DLD1 (cell line): ENCODE results near the gene ZBTB16.

ENCODE experiments used
- in situ Hi-C: cut with HindIII; loops from 2 replicates; pipeline ENCODE4 v1.10.0; 2017; ENCODE audit warnings: low sequenced_read_pairs

The ZBTB16 gene

DNA sequence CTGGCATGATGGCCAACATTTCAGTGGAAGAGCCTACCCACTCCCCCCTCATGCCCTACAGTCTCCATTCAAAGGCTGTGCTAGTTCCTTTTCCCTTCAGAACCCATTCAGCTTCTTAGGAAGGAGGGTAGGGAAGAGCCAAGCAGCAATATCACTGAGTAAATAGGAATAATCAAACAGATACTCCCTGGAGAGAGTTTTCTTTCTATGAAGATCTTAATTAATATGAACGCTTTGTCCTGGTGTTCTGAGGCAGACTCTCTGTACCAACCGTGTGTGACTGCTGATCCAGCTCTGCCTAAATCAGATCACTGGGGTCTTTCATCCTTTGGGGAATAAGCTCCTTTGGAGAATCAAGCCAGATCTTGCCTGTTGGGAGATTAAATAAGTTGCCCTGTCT is 161.5 kb downstream of the ZBTB16 start:
- in situ Hi-C loops: no loop called here

DNA sequence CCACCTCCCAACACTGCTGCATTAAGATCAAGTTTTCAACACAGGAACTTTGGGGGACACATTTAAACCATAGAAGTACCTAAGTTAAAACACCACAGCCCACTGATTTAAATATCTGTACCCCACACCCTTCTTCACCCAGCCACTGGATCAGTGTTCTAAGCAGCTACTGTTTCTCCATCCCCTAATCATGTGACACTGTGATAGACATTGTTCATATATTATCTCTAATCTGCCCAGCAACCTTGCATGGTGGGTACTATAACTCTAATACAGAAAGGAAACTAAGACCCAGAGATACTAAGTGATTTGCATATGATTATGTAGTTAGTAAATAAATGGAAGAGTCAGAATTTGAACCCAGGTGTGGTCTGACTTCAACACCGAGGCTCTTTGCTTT is 166.2 kb downstream of the ZBTB16 start:
- in situ Hi-C loops: no loop called here

GRCh38 chr11:114226356-114226755 is 166.8 kb downstream of the ZBTB16 start:
- in situ Hi-C loops: no loop called here

- in situ Hi-C loops: no loop called here
Measured at GRCh38 chr11:114228435-114229411, 169.2 kb downstream of the ZBTB16 start.

GRCh38 chr11:114230031-114230704 is 170.7 kb downstream of the ZBTB16 start:
- in situ Hi-C loops: no loop called here

DNA sequence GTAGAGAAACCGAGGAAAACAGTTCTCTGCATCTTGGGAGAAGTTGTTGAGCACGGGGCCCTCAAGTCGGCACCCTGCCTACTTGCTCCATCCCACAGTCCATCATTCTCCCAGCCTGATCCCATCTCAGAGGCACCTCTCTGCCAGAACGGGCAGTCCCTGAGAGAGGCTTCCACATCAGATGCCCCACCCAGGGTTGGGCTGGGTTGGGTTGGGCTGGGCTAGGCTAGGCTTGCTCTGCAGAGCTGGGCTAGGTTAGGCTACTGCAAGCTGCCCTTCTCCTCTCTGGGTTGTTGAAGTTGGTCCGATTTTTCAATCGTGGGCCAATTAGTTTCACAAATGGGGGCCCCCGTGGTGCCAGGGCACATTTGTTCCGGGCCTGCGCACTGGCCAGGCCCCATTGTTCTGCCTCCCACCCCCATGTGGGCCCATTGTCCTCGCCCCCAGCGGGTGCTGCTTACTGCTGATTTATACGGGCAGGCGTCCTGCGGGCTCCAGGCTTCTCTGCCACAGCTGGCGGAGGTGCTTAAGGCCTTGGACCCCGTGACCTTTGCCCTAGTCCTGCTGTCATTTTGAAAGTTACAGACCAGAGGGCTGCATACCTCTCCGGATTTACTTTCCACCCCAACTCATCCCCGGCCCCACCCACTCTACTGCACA is 173.0 kb downstream of the ZBTB16 start:
- in situ Hi-C loops: no loop called here

DNA sequence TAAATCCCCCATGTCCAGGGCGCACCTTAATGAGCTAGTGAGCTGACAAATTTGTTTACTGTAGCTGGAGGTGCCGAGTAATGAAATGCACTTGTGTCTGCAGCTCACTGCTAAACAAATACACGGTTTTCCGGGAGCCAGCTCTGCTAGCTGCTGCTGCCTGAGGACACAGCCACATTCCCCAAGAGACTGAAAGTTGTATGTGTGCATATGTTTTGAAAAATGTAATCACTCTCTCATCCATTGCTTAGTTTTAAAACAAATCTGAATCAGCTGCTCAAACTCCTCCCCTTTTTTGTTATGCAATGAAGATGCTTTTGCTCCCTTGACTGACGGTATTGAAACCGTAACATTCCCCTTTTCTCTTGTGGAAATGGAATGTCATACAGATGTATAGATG is 174.2 kb downstream of the ZBTB16 start:
- in situ Hi-C loops: no loop called here

DNA sequence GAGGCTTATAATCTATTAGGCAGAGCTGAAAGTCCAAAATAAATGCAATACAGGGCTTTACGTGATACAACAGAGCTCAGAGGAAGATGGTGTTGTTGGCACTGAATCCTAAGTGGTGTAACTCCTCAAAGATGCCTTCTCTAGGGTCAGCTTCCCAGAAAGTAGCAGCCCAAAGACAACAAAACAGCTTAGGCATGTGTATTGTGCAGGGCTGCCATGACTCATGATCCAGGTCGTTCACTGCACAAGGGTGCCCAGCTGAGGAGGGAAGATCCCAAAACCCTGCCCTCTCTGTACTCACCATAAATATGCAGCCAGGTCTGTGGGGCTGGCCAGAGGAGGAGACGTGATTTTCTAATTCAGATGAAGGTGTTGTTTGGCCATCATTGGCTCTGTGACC is 177.3 kb downstream of the ZBTB16 start:
- in situ Hi-C loops: no loop called here

- in situ Hi-C loops: no loop called here
Measured at GRCh38 chr11:114237321-114238280, 178.1 kb downstream of the ZBTB16 start.

- in situ Hi-C loops: no loop called here
Measured at GRCh38 chr11:114239753-114240161, 180.2 kb downstream of the ZBTB16 start.

GRCh38 chr11:114242032-114242431 is 182.5 kb downstream of the ZBTB16 start:
- in situ Hi-C loops: no loop called here

- in situ Hi-C loops: no loop called here
Measured at GRCh38 chr11:114243461-114244372, 184.2 kb downstream of the ZBTB16 start.

DNA sequence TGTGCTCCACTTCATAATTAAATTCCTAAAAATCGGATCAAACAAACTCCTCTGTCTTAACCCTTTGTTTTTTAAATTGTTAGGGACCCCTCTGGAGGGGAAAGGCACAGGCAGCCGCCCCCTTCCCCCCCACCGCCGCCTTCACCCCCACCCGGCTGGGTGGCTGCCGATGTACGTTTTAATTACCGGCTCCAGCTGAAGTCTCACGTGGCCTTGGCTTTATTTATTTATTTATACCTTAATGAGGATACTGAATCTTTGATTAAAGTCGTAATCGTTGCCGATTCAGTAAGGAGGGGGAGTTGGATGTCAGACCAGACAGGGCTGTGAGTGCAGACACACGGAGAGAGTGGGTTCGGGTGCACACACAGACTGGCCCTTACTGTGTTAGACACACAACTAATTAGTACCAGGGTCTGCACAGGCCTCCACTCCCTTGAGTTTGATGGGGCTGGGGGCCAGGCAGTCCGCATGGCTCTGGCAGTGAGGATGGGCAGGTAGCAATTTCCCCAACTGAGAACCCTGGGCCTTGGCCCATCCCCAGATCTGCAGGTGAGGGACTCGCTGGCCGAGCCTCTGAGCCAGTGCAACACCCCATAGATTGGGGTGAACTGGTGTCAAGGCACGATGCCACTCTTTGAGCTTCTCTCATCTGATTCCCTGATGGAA is 185.3 kb downstream of the ZBTB16 start:
- in situ Hi-C loops: no loop called here

GRCh38 chr11:114246321-114247069 is 187.0 kb downstream of the ZBTB16 start:
- in situ Hi-C loops: no loop called here

- in situ Hi-C loops: no loop called here
Measured at GRCh38 chr11:114247070-114247789, 187.7 kb downstream of the ZBTB16 start.

GRCh38 chr11:114250180-114250579 is 190.7 kb downstream of the ZBTB16 start:
- in situ Hi-C loops: loop anchor here (25.0 kb wide), 1 partner anchor 213 kb away; no protein-coding TSS in a partner anchor
